DMS153 (cell line): ENCODE data around the gene IL19.
A peak's percentile ranks its signal among the peaks of the same experiment; 100 is the strongest.

Source experiments
- DNase-seq: peaks from one replicate; lab custom pipeline; 2025; lab: John Stamatoyannopoulos, UW

Gene IL19, protein sequence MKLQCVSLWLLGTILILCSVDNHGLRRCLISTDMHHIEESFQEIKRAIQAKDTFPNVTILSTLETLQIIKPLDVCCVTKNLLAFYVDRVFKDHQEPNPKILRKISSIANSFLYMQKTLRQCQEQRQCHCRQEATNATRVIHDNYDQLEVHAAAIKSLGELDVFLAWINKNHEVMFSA

GRCh38 chr1:206770531-206771337 is at the start of gene IL19:
TSS of gene IL19 (plus strand) at chr1:206770773. CDS start at chr1:206836663, 65,890 bp downstream.
- no peak for DNase-seq

GRCh38 chr1:206721454-206721853 is 49.1 kb upstream of the IL19 start:
- no peak for DNase-seq

DNA sequence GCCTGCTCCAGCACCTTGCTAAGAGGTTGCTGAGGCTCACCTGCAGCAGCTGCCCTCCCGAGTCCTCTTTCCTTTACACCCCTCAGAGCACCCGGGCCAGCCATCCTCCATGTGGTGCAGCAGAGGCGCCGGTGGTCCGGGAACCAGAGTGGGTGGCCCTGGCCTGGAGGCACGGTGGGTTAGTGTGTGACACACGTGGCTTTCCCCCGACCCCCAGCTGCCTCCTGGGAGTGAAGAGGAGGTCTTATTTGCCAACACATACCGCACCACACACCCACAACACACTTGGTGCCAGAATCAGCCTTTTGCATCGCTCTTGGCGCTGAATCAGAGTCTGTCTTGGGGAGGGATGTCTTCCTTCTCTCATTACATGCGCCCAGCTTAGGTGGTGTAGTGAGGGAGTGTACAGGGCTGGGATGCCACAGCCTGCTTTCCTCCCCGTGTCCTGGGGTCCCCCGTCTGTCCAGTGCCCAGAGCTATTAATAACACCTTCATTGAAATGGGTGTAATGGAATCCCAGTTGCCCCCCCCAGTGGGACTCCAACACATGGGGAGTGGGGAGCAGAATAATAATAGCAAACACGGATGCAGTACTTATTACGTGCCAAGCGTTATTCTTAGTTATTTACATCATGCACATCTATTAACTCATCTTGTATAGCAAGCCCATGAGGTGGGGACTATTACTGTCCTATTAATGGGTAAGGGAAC is 47.7 kb upstream of the IL19 start:
- no peak for DNase-seq

DNA sequence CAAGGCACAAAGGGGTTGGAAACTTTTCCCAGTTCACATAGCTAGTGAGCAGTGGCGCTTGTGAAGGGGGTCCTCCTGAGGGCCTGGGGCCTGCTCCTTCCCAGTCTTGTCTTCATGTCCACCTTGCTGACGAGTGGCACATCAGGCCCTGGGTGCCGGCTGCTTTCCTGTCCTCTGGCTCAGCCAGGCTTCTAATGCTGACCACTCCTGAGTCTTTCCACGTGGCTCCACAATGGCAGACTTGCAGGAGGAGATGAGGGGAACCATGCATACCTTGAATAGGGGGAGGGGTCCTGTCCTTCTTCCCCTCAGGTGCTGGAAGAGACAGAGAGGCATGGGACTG is 47.1 kb upstream of the IL19 start:
- DNase-seq, result no peak

DNA sequence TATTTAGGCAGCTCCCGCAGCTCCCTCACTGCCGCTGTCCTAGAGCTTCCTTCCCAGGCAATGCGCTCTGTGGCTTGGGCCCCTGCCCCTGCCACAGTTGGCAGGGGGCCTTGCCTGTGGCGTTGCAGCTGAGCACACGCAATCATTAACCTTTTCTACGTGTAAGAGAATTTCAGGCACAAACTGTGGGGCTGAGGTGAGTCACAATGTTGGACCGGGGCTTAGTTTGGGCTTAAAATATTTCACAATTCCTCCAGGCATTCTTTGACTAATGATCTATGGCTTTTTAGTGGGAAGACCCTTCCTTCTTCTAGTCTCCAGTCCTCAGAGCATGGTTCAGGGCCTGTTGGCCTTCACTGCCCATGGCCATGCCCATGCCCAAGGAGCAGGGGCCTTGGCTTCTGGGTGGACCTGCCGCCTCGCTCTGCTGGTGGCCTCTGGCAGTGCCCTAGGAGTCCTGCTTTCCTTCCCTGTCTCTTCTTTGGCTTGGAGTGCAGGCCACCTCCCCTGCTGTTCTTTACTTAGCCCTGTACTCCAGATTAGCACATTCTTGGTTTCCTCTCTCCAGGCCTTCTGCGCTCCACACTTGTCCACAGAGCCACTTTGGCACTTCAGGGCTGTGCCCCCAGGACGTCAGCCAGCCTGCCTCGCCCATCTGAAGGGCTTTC is 46.6 kb upstream of the IL19 start:
- no peak for DNase-seq

GRCh38 chr1:206725109-206725963 is 45.2 kb upstream of the IL19 start:
- no peak for DNase-seq

DNA sequence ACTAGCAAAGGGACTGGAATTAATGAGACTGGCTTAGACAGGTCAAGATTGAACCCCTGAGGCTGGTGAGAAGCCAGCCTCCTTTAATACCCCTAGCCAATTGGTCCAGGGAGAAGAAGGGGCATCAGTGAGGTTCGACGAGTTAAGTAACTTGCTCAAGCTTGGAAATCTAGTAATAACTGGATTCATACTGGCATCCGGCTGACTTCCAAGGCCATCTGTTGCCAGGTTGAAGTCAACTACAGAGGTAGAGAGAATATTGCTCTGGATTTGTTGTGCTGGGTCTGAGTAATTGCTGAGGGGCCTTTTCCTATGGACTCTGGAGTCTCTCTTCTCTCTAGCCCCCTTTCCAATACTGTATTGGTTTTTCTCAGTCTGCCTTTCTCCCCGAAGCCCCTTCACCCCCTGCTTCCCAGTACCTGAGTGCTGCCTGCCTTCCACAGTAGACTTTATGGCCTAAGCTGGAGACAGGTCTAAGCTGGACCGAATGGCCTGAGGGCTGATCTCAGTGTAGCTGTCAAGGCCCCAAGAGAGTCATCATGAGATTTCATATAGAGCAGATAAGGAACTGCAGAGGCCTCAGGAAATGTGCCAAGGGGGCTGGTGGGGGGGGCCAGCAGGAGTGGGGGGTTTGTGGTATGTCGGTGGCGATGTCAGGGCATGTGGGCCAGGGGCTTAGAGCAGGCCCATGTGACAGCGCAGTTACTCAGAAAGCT is 42.4 kb upstream of the IL19 start:
- no peak for DNase-seq

- DNase-seq, result no peak
Observed at GRCh38 chr1:206728697-206728987, 41.9 kb upstream of the IL19 start.

DNA sequence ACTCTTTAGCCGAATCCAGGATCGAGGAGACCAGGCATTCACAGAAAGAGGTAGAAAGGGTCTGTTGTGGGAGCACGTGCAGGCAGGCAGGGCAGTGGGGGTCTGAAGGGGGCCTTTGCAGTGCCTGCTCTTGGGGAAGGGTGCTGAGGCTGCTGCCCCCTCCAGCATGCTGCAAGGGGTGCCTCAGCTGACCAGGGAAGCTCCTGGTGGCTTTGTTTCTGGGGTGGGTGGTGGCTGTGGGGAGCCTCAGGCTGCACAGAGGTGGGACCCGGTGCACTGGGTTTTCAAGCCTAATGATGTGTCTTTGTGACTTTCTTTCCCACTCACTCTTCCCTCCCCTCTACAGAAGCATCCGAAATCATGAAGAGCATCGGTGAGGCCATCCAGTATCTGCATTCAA is 41.5 kb upstream of the IL19 start:
- no peak for DNase-seq

GRCh38 chr1:206729507-206729906 is 41.1 kb upstream of the IL19 start:
- DNase-seq, result no peak

DNA sequence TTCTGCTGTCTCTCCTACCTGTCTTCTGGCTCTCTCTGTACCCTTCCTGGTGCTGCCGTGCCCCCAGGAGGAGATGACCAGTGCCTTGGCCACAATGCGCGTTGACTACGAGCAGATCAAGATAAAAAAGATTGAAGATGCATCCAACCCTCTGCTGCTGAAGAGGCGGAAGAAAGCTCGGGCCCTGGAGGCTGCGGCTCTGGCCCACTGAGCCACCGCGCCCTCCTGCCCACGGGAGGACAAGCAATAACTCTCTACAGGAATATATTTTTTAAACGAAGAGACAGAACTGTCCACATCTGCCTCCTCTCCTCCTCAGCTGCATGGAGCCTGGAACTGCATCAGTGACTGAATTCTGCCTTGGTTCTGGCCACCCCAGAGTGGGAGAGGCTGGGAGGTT is 38.1 kb upstream of the IL19 start:
- DNase-seq, result no peak

- no peak for DNase-seq
Observed at GRCh38 chr1:206732992-206733391, 37.6 kb upstream of the IL19 start.

- peak; percentile 12 for DNase-seq
Observed at GRCh38 chr1:206734499-206735142, 36.0 kb upstream of the IL19 start.

DNA sequence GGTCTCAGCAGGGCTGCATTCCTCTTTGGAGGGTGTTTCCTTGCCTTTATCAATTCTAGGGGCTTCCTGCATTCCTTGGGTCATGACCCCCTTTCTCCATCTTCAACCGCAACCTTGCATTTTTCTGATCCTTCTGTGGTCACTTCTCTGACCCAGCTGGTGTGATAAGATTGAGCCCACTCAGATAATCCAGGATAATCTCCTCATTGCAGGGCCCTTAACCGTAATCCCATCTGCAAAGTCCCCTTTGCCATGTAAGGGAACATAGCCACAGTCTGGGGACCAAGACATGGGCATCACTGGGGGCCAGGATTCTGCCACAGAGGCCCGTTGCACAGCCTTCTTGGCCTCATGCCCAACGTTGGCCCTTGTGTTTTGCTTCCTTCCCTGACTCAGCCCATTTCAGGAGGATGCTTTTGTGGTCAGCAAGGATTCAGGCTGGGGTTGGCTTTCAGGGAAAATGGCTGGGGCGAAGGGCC is 35.0 kb upstream of the IL19 start:
- DNase-seq, result no peak

DNA sequence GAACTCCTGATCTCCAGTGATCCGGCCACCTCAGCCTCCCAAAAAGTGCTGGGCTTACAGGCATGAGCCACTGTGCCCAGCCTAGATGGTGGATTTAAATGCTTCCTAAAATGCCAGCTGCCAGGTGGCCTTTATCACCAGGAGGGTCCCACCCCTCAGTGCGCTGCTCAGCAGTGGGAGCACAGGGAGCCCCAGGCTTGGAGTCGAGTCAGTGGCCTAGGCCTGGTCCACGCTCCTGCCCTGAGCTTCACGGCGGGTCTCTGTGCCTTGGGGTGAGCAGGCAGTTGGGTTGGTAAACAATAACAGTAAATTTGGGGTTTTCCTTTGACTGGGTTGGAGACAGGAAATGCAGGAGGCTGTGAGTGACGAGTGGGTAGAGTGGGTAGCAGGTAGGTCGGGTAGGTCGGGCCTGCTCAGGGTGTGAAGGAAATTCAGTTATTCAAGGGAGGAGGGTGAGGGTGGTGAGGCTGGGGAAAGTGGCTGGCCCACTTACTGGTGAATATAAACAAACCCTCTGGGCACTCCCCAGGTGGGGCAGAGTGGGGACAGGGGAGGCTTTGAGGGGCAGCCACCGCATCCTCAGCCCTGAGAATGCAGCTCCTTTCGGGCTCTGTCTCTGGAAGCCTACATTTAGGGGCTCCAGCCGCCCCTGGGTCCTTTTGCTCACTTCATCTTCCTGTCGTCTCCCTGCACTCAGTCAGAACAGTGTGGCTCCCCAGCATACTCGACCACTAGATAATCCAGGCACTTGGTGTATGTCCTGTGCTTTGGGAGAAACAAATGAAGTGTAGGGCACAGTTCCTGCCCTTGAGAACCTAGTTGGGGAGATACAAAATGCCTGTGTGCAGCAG is 33.5 kb upstream of the IL19 start:
- no peak for DNase-seq

- no peak for DNase-seq
Observed at GRCh38 chr1:206737729-206738201, 32.8 kb upstream of the IL19 start.

GRCh38 chr1:206738370-206739366 is 31.9 kb upstream of the IL19 start:
- DNase-seq, result peak; percentile 24

- no peak for DNase-seq
Observed at GRCh38 chr1:206739411-206740076, 31.0 kb upstream of the IL19 start.
